HAP-1 (cell line): Measurements from ENCODE around the gene SMAD1.

ENCODE experiments used
- DNase-seq, 2 experiments: peaks; one replicate each; pipeline ENCODE4 v3.0.0-alpha.2; 2016 to 2020; ENCODE audit warnings: low spot score in 2 of 2
- H3K27me3 ChIP-seq: fragments of 250-450 bp; sonication (Bioruptor Pico); 2 replicates; pipeline ENCODE4 v1.5.1; 2020; ENCODE audit warnings: low read depth, mild to moderate bottlenecking, moderate library complexity
- H3K36me3 ChIP-seq: fragments of 250-450 bp; sonication (Bioruptor Pico); replicated peaks from 2 replicates; pipeline ENCODE4 v1.5.1; 2020; ENCODE audit warnings: mild to moderate bottlenecking
- H3K4me1 ChIP-seq: fragments of 250-450 bp; sonication (Bioruptor Pico); 2 replicates; pipeline ENCODE4 v1.5.1; 2020; ENCODE audit warnings: mild to moderate bottlenecking
- H3K4me3 ChIP-seq: fragments of 250-450 bp; sonication (Bioruptor Pico); 2 replicates; pipeline ENCODE4 v1.5.1; 2020; ENCODE audit warnings: mild to moderate bottlenecking, moderate library complexity
- H3K9me3 ChIP-seq: fragments of 250-450 bp; sonication (Bioruptor Pico); 2 replicates; pipeline ENCODE4 v1.5.1; 2020; ENCODE audit warnings: mild to moderate bottlenecking, moderate library complexity
- in situ Hi-C: fragments of 300-500 bp; cut with MboI; formaldehyde crosslinking; loops from 3 replicates; pipeline ENCODE4 v1.14.3; 2020; ENCODE audit warnings: low sequenced_read_pairs, inconsistent platforms, mixed read lengths

The SMAD1 gene

DNA sequence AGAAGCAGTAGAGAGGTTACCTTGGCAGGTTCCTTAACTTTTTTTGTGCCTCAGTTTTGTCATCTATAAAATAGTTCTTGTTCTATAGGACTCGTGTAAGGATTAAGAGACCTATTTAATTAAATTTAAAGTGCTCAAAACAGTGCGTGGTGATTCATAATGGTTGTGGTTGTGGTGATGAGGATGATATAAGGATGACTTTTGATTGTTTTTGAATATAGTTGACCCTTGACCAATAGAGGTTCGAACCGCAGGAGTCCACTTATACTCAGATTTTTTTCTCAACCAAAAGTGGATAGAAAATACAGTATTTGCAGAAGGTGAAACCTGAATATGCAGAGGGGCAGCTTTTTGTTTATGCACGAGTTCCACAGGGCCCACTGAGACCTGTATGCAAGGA lies 14.6 kb downstream of the SMAD1 start:
- Histone ChIP-seq H3K4me1 (peaks cover 7% of the 10 kb centered on the region; the same call in 1 of the 2 replicates), H3K27me3 (no peaks in the 10 kb centered on the region), H3K4me3 (no peak overlapping the region), H3K9me3 (no peaks in the 10 kb centered on the region), H3K36me3 (no peaks in the 10 kb centered on the region)
- DNase-seq, result no peak
- in situ Hi-C loops, result no loop called here

DNA sequence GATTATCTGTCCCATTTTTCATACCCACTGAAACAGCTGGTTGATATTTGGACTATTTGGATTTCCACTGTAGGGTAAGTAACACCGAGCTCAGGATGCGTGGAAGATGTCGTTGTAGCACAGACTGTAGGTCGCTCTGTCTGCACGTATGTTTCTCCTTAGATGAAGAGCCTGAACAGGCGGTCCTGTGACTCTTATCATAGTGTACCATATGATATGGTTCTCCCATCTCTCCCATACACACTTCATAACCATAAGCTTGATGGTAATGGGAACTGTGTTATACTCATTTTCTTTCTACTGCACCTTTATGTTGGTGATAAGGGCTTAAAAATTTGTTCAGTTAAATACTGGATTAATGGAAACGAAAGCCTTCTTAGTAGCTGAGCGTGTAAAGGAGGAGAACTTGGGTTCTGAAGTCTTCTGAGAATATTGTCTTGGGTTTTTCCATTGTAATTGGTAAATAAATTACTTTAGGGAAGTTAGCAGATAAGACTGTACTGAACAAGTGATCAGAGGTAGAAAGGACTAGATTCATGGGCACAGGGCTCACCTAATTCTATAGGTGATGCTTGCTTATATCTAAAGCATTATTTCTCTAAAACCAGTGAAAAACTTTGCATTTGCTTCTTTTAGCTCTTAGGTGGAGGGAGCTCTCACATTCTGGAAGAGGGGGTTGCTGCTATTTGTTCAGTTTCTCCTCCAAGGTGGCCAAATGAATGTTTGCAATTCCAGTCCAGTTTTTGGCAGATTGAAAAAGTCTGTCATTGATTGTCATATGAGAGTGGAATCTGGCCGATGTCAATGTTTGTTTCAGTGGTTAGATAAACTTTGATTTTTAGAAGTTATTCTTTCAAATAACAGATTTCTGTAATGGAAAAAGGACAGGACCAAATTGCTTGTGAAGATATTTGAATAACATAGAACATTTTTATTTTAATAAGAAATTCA lies 15.8 kb downstream of the SMAD1 start:
- H3K4me1 ChIP-seq, result peaks cover 5% of the 10 kb centered on the region; the same call in 1 of the 2 replicates
- no peak for DNase-seq
- in situ Hi-C loops, result no loop called here

DNA sequence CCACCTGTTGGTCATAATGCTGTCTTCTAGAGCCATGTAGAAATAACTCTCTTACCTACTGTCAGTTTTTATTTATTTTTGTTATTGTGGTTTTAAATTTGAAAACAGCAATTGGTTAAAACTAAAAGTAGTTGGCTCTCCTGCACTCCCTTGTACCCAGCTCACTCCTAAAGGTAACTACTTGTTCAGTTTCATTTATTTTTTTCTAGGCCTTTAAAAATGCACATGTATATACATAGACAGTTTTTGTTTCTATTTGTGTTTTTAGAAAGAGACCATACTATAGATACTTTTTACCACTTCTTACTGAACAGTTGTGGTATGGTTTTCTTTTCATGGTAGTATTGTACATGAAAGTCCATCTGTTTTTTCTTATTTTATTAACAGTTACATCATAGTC lies 16.8 kb downstream of the SMAD1 start:
- H3K36me3 ChIP-seq, result no peaks in the 10 kb centered on the region
- no peaks in the 10 kb centered on the region for H3K27me3 ChIP-seq
- DNase-seq, result no peak
- H3K4me1 ChIP-seq, result no peaks in the 10 kb centered on the region; the same call in 1 of the 2 replicates
- in situ Hi-C loops, result no loop called here
- no peak overlapping the region for H3K4me3 ChIP-seq
- H3K9me3 ChIP-seq, result no peaks in the 10 kb centered on the region

More for the DNA sequence above, 15.8 kb downstream of the SMAD1 start:
- Histone ChIP-seq H3K4me3 (no peak overlapping the region), H3K9me3 (no peaks in the 10 kb centered on the region), H3K27me3 (no peaks in the 10 kb centered on the region), H3K36me3 (no peaks in the 10 kb centered on the region)

DNA sequence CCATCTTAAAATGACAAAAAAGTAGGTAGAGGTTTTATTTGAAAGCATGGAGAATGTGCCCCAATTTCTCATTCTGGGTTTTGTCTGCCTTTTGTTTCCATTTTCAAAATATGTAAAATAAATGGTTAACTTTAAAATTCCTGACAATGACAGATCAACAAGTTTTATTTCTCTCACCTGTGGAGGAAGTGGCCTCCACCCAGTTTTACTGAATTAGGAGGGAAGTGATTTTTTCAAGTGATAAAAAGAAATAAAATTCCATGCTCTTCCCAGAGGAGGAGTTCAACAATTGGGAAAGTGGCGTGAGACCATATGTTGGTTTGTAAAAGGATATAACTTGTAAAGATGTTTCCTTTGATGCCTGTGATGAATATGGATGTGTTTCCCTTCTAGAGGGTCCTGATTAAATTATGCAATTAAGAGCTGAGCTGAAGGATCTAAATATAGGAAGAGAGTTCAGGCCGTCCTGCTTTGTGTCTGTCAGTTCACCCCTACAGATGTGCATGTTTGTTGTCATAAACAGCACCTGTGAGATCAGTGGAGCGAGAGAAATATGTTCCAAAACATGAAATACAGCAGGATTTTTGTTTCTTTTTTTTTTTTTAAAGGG lies 19.5 kb downstream of the SMAD1 start:
- no peaks in the 10 kb centered on the region for H3K4me1 ChIP-seq
- DNase-seq, result no peak
- H3K36me3 ChIP-seq, result no peaks in the 10 kb centered on the region
- in situ Hi-C loops, result no loop called here
- no peaks in the 10 kb centered on the region; the same call in 1 of the 2 replicates for H3K27me3 ChIP-seq
- H3K4me3 ChIP-seq, result no peak overlapping the region
- no peaks in the 10 kb centered on the region for H3K9me3 ChIP-seq

DNA sequence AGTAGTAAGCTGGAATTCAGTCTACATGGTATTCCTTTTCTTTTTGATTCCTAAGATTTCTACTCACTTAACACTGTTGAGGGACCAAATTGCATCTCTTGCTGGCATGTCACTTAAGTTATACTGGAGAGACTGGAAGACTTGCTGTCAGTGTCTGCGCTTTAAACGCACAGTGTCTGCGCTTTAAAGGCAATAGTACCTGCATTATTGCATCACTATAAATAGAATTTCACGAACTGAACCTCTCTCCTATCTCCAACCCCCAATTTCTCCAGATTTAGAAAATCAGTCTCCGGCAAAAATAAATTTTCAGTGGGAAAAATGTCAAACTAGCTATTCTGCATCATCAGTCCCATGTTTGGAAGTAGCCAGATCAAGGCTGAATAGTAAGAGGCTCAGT lies 21.2 kb downstream of the SMAD1 start:
- in situ Hi-C loops, result no loop called here
- Histone ChIP-seq H3K4me1 (peaks cover 5% of the 10 kb centered on the region), H3K9me3 (no peaks in the 10 kb centered on the region), H3K4me3 (no peak overlapping the region), H3K36me3 (no peaks in the 10 kb centered on the region), H3K27me3 (no peaks in the 10 kb centered on the region; the same call in 1 of the 2 replicates)
- no peak for DNase-seq

DNA sequence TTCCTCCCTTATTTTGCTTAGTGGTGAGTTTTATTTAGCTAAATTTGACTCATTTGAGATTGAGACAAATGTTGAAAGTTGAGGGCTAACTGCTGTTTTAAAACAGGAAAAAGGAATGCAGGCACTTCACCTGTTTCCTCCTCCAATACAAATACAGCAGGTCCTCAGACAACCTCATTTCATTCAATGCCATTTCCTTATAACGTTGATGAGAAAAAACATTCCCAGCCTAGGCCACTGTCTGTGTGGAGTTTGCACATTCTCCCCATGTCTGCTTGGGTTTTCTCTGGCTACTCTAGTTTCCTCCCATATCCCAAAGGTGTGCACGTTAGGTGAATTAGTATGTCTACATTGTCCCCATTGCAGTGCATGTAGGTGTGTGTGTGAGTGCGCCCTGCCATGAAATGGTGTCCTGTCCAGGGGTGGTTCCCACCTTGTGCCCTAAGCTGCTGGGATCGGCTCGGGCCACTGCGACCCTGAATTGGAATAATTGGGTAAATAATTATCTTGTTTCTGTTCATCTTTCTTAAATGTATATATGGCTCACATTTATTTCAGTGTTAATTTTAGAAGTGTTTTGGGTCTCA lies 21.9 kb downstream of the SMAD1 start:
- H3K9me3 ChIP-seq, result no peaks in the 10 kb centered on the region
- peaks cover 13% of the 10 kb centered on the region for H3K4me1 ChIP-seq
- in situ Hi-C loops, result no loop called here
- no peaks in the 10 kb centered on the region; the same call in 1 of the 2 replicates for H3K27me3 ChIP-seq
- DNase-seq, result no peak
- no peaks in the 10 kb centered on the region for H3K36me3 ChIP-seq
- H3K4me3 ChIP-seq, result no peak overlapping the region

DNA sequence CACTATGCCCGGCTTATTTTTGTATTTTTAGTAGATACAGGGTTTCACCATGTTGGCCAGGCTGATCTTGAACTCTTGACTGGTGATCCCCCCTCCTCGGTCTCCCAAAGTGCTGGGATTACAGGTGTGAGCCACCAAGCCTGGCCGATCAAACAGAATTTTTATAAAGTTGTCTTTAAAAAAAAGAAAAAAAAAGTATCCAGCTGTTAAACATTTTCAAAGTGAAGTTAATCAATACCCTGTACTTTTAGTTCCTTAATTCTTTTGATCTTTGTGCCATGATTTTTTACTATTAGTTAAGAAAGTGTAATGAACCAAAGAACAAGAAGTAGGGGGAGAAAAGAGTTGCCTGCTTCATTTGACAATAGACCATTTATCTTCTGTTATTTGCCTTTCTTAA lies 24.3 kb downstream of the SMAD1 start:
- Histone ChIP-seq H3K4me3 (no peak overlapping the region), H3K9me3 (no peaks in the 10 kb centered on the region), H3K27me3 (no peaks in the 10 kb centered on the region; the same call in 1 of the 2 replicates), H3K36me3 (no peaks in the 10 kb centered on the region), H3K4me1 (peaks cover 28% of the 10 kb centered on the region)
- in situ Hi-C loops, result no loop called here
- no peak for DNase-seq

DNA sequence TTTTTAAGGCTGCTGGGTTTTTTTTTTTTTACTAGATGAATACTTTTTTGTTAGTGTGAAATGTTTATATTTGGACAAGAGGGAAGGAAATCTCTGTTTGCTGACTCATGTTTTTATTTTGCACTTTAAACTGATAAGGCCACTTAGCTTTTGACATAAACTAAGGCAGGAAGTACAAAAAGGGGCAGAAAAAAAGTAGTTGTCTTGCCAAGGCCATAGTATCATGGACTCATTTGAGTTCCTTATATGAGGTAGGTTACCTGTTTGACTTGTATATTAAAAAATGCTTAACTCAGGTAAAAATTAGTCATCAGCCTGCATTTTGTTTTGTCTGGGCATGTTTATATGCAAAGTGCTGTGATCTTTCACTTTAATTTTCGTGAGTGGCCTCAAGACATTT lies 26.0 kb downstream of the SMAD1 start:
- in situ Hi-C loops, result no loop called here
- DNase-seq, result no peak
- no peaks in the 10 kb centered on the region; the same call in 1 of the 2 replicates for H3K27me3 ChIP-seq
- no peak overlapping the region for H3K4me3 ChIP-seq
- no peaks in the 10 kb centered on the region for H3K36me3 ChIP-seq
- H3K4me1 ChIP-seq, result peaks cover 28% of the 10 kb centered on the region
- H3K9me3 ChIP-seq, result no peaks in the 10 kb centered on the region

DNA sequence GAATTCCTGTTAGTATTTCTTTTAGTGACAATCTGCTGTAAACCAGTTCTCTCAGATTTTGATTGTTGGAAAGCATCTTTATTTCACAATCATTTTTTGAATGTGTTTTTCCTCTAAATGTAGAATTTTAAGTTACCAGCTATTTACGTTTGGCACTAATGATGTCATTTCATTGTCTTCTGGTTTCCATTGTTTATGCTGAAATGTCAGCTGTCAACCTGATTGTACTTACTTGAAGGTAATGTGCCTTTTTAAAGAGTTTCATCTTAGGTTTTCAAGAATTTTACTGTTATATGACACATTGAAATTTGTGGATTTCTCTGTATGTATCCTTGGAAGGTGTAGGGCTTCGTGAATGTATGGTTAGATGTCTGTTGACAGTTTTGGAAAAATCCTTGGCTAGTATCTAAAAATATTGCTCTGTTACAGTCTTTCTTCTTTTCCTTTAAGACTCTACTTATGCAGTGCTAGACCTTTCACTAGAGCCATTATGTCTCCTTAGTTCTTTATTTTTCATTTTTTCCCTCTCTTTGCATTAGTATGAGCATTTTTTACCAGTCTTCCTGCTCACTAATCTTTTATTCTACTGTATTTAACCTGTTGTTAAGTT lies 30.4 kb downstream of the SMAD1 start:
- Histone ChIP-seq H3K9me3 (no peaks in the 10 kb centered on the region), H3K4me1 (peaks cover 28% of the 10 kb centered on the region), H3K4me3 (no peak overlapping the region), H3K27me3 (no peaks in the 10 kb centered on the region), H3K36me3 (no peaks in the 10 kb centered on the region; the same call in 1 of the 2 replicates)
- in situ Hi-C loops, result no loop called here
- no peak for DNase-seq

DNA sequence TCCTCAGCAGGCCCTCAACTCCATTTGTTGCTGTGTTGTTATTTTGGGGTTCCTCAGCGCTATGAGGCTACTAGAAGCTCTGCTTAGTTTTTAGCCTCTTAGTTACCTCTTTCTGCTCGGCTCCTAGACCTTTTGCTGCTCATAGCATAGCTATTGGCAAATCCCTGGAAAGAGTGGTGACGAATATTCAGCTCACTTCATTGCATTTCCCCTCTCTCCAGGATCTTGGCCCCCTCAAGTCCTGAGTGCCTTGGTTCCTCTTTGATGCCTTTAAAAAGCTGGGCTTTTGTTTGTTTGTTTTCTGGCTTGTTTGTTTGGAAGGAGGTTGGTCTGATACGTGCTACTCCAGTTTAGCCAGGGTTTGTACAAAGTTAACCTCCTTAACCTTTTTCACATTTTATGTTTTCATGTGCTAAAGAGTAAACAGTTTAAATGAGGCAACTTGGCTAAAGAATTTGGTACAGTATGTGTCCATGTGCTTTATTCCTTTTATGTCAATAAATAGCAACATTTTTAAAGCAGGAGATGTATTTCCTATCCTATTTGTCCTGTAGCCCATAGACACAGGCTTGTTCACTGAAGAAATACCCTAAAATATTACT lies 31.5 kb downstream of the SMAD1 start:
- H3K27me3 ChIP-seq, result no peaks in the 10 kb centered on the region
- in situ Hi-C loops, result no loop called here
- no peaks in the 10 kb centered on the region; the same call in 1 of the 2 replicates for H3K36me3 ChIP-seq
- DNase-seq, result no peak
- H3K4me3 ChIP-seq, result no peak overlapping the region
- peaks cover 20% of the 10 kb centered on the region for H3K4me1 ChIP-seq
- no peaks in the 10 kb centered on the region for H3K9me3 ChIP-seq

DNA sequence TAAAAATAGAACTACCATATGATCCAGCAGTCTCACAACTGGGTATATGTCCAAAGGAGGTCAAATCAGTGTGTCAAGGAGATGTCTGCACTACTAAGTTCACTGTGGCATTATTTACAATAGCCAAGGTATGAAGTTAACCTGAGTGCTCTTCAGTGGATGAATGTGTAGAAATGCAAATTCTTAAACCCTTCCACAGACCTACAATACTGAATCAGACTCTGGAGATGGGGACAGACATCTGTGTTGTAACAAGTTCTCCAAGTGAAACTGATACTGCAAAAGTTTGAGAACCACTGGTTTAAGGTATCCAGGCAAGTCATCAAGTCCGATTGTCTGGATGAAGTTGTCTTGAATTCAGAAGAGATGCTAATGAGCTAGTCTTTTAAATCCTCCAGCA lies 38.5 kb downstream of the SMAD1 start:
- in situ Hi-C loops, result no loop called here
- Histone ChIP-seq H3K27me3 (no peaks in the 10 kb centered on the region), H3K4me3 (no peak overlapping the region), H3K36me3 (no peaks in the 10 kb centered on the region; the same call in 1 of the 2 replicates), H3K9me3 (no peaks in the 10 kb centered on the region), H3K4me1 (no peaks in the 10 kb centered on the region)
- DNase-seq, result no peak

DNA sequence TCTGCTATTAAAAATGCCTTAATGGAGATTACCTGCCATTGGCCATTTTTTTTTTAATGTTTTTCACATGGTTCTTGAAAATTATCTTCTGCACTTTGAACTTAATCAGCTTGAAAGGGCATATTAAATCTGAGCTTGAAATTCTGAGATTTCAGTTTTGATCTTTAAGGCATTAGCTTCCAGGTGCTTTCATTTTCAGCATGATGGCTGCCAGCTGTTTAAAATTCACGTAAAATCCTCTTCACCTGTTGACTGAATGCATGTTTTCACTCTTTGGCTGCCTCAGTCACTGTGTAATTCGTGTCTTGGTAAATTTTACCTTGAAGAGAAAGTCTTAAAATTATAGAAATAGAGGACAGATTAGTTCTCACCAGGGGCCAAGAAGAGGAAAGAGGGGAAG lies 39.6 kb downstream of the SMAD1 start:
- H3K27me3 ChIP-seq, result no peaks in the 10 kb centered on the region
- in situ Hi-C loops, result no loop called here
- H3K36me3 ChIP-seq, result no peaks in the 10 kb centered on the region; the same call in 1 of the 2 replicates
- no peak for DNase-seq
- no peaks in the 10 kb centered on the region for H3K9me3 ChIP-seq
- no peak overlapping the region for H3K4me3 ChIP-seq
- H3K4me1 ChIP-seq, result no peaks in the 10 kb centered on the region

DNA sequence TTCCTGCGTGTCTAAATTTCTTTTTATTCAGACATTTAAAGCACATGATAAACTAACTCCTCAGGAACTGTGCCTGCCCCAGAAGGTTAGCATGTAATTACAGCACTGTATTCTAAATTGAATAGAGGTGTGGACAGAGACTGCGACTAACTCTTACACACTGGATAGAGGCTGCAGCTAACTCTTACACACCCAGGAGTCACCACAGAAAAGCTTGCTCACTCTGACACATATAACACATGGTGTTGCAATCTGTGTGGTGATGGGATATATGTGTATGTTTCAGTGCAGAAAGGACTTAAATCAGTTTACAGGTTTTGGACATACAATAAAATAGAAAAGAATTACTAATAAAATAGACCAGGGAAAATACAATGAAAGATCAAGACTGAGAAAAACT lies 41.5 kb downstream of the SMAD1 start:
- Histone ChIP-seq H3K4me3 (no peak overlapping the region), H3K9me3 (no peaks in the 10 kb centered on the region), H3K4me1 (peaks cover 3% of the 10 kb centered on the region), H3K27me3 (no peaks in the 10 kb centered on the region), H3K36me3 (no peaks in the 10 kb centered on the region)
- in situ Hi-C loops, result no loop called here
- DNase-seq, result no peak
